ENCODE measurements around the gene PRMT7. TPM values are rescaled to one million over a fixed set of nuclear protein-coding genes. Genes with fewer than 3 reads are reported as not detected.

PRMT7 gene
- total RNA-seq, 1 experiment from 2014 or later = 156 TPM

GRCh38 chr16:68274441-68274840 lies 36.4 kb upstream of the PRMT7 start:
- H3K4me3 Mint-ChIP-seq (ENCODE audit: unreplicated experiment) = no peak overlapping the region
- H3K9me3 Mint-ChIP-seq (ENCODE audit: unreplicated experiment) = no peaks in the 10 kb centered on the region
- H3K27me3 Mint-ChIP-seq (ENCODE audit: insufficient read depth, unreplicated experiment) = no peaks in the 10 kb centered on the region
- H3K27ac Mint-ChIP-seq (ENCODE audit: unreplicated experiment) = peak overlapping the region; percentile 76
- Histone ChIP-seq H3K9me3 (no peaks in the 10 kb centered on the region), H3K4me1 (peaks cover 49% of the 10 kb centered on the region), H3K27me3 (replicated peaks; ENCODE audit: control insufficient read depth, insufficient read depth, low read length) (no peaks in the 10 kb centered on the region), H3K4me3 (ENCODE audit: low read depth, low read length) (no peak overlapping the region), H3K36me3 (ENCODE audit: control insufficient read depth, insufficient read depth, low read length) (peaks cover 5% of the 10 kb centered on the region)
- POLR2A ChIA-PET = interaction anchor here (0.5 kb wide), 1 partner anchor 1177 kb away, joined by 9 read pairs; no protein-coding TSS in a partner anchor
- intact Hi-C loops (cut with micrococcal nuclease; ENCODE audit: unreplicated experiment) = no loop called here
- DNase-seq = no peak
- CTCF ChIA-PET = interaction anchor here (0.6 kb wide), 1 partner anchor 52 kb away, joined by 3 read pairs; no protein-coding TSS in a partner anchor
- no TSS peak for BruUV-seq (replicated peaks)
- TF ChIP-seq, protein P1, sequence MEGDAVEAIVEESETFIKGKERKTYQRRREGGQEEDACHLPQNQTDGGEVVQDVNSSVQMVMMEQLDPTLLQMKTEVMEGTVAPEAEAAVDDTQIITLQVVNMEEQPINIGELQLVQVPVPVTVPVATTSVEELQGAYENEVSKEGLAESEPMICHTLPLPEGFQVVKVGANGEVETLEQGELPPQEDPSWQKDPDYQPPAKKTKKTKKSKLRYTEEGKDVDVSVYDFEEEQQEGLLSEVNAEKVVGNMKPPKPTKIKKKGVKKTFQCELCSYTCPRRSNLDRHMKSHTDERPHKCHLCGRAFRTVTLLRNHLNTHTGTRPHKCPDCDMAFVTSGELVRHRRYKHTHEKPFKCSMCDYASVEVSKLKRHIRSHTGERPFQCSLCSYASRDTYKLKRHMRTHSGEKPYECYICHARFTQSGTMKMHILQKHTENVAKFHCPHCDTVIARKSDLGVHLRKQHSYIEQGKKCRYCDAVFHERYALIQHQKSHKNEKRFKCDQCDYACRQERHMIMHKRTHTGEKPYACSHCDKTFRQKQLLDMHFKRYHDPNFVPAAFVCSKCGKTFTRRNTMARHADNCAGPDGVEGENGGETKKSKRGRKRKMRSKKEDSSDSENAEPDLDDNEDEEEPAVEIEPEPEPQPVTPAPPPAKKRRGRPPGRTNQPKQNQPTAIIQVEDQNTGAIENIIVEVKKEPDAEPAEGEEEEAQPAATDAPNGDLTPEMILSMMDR (IDR thresholded peaks at IDR 0.05; ENCODE audit: insufficient read depth in 1 of 2, low read depth in 1 of 2, low read length in 1 of 2, severe bottlenecking in 1 of 2, unreplicated experiment in 1 of 2) = no peak
- H3K4me1 Mint-ChIP-seq (ENCODE audit: low read depth, unreplicated experiment) = peaks cover 14% of the 10 kb centered on the region
- H3K36me3 Mint-ChIP-seq (ENCODE audit: insufficient read depth, unreplicated experiment) = peaks cover 97% of the 10 kb centered on the region

- intact Hi-C loops (cut with micrococcal nuclease; ENCODE audit: unreplicated experiment) = no loop called here
- Histone ChIP-seq H3K9me3 (no peaks in the 10 kb centered on the region), H3K4me1 (peaks cover 53% of the 10 kb centered on the region), H3K27me3 (replicated peaks; ENCODE audit: control insufficient read depth, insufficient read depth, low read length) (no peaks in the 10 kb centered on the region), H3K4me3 (ENCODE audit: low read depth, low read length) (no peak overlapping the region), H3K36me3 (ENCODE audit: control insufficient read depth, insufficient read depth, low read length) (peaks cover 7% of the 10 kb centered on the region)
- peak overlapping the region; percentile 21 for H3K27ac Mint-ChIP-seq (ENCODE audit: unreplicated experiment)
- no peaks in the 10 kb centered on the region for H3K9me3 Mint-ChIP-seq (ENCODE audit: unreplicated experiment)
- no peak overlapping the region for H3K4me3 Mint-ChIP-seq (ENCODE audit: unreplicated experiment)
- BruUV-seq (replicated peaks) = TSS peak; percentile 2
- ChIA-PET CTCF (interaction anchor here (0.5 kb wide), 1 partner anchor 11 kb away, joined by 4 read pairs; no protein-coding TSS in a partner anchor), POLR2A (interaction anchor here (0.7 kb wide), 1 partner anchor 35 kb away, joined by 5 read pairs; the partner anchor contains the start of genes PRMT7 and SLC7A6OS)
- H3K4me1 Mint-ChIP-seq (ENCODE audit: low read depth, unreplicated experiment) = peaks cover 23% of the 10 kb centered on the region
- no peak for DNase-seq
- H3K36me3 Mint-ChIP-seq (ENCODE audit: insufficient read depth, unreplicated experiment) = peaks cover 97% of the 10 kb centered on the region
- no peaks in the 10 kb centered on the region for H3K27me3 Mint-ChIP-seq (ENCODE audit: insufficient read depth, unreplicated experiment)
- TF ChIP-seq, protein P1 (IDR thresholded peaks at IDR 0.05; ENCODE audit: insufficient read depth in 1 of 2, low read depth in 1 of 2, low read length in 1 of 2, severe bottlenecking in 1 of 2, unreplicated experiment in 1 of 2) = no peak
Observed at GRCh38 chr16:68275611-68276191, 35.1 kb upstream of the PRMT7 start.

- Mint-ChIP-seq H3K27me3 (ENCODE audit: insufficient read depth, unreplicated experiment) (no peaks in the 10 kb centered on the region), H3K36me3 (ENCODE audit: insufficient read depth, unreplicated experiment) (peaks cover 97% of the 10 kb centered on the region), H3K4me3 (ENCODE audit: unreplicated experiment) (no peak overlapping the region), H3K9me3 (ENCODE audit: unreplicated experiment) (no peaks in the 10 kb centered on the region), H3K4me1 (ENCODE audit: low read depth, unreplicated experiment) (peaks cover 28% of the 10 kb centered on the region), H3K27ac (ENCODE audit: unreplicated experiment) (peak overlapping the region; percentile 21)
- Histone ChIP-seq H3K4me3 (ENCODE audit: low read depth, low read length) (no peak overlapping the region), H3K4me1 (peaks cover 53% of the 10 kb centered on the region), H3K9me3 (no peaks in the 10 kb centered on the region), H3K27me3 (replicated peaks; ENCODE audit: control insufficient read depth, insufficient read depth, low read length) (no peaks in the 10 kb centered on the region), H3K36me3 (ENCODE audit: control insufficient read depth, insufficient read depth, low read length) (peaks cover 7% of the 10 kb centered on the region)
- TF ChIP-seq, protein P1 (IDR thresholded peaks at IDR 0.05; ENCODE audit: insufficient read depth in 1 of 2, low read depth in 1 of 2, low read length in 1 of 2, severe bottlenecking in 1 of 2, unreplicated experiment in 1 of 2) = no peak
- BruUV-seq (replicated peaks) = no TSS peak
- CTCF ChIA-PET = interaction anchor here (0.5 kb wide), 1 partner anchor 10 kb away, joined by 4 read pairs; no protein-coding TSS in a partner anchor
- intact Hi-C loops (cut with micrococcal nuclease; ENCODE audit: unreplicated experiment) = no loop called here
- POLR2A ChIA-PET = interaction anchor here (0.7 kb wide), 1 partner anchor 35 kb away, joined by 5 read pairs; the partner anchor contains the start of genes PRMT7 and SLC7A6OS
- DNase-seq = no peak
Observed at GRCh38 chr16:68276223-68276622, 34.6 kb upstream of the PRMT7 start.

All from Caco-2 (cell line).